ENCODE results near the gene INSYN2B. TPM values are rescaled to one million over a fixed set of nuclear protein-coding genes. Genes with fewer than 3 reads are reported as not detected.

The INSYN2B gene
- total and polyA plus RNA-seq, 12 donors, result 0.08 to 0.94 (median 0.62) TPM; not detected in 2

DNA sequence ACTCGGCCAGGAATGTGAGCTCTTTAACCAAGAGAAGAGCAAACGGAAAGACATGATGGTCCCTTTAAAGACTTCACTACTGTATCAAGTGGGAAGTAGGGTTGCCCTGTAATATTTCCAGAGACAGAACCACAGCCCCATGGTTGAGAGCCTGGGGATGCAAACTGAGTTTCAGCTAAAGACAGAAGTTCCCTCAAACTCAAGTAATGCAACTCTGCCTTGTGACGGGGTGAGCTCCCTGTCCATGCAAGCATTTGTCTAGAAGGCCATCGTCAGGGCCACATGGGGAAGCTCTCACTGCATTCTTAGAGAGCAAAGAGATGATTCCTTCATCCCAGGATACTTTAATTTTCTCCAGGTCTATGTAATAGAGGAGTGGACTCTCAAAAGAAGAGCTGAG is 82.8 kb downstream of the INSYN2B start:
- H3K9me3 ChIP-seq (replicated peaks in 1 of 3), result no peaks in the 10 kb centered on the region
- no peaks in the 10 kb centered on the region for H3K36me3 ChIP-seq (replicated peaks in 1 of 2)
- H3K27me3 ChIP-seq, result no peaks in the 10 kb centered on the region
- DNase-seq, result no peak
- H3K27ac ChIP-seq, result no peak overlapping the region
- WGBS, 4 donors, result 80 to 94% (median 88%) methylated on average over 4 of the region's 4 CpGs
- no peaks in the 10 kb centered on the region for H3K4me1 ChIP-seq (replicated peaks in 1 of 2)
- intact Hi-C loops (cut with DNase I), result no loop called here
- H3K4me3 ChIP-seq, result no peak overlapping the region
- TF ChIP-seq, protein P1, sequence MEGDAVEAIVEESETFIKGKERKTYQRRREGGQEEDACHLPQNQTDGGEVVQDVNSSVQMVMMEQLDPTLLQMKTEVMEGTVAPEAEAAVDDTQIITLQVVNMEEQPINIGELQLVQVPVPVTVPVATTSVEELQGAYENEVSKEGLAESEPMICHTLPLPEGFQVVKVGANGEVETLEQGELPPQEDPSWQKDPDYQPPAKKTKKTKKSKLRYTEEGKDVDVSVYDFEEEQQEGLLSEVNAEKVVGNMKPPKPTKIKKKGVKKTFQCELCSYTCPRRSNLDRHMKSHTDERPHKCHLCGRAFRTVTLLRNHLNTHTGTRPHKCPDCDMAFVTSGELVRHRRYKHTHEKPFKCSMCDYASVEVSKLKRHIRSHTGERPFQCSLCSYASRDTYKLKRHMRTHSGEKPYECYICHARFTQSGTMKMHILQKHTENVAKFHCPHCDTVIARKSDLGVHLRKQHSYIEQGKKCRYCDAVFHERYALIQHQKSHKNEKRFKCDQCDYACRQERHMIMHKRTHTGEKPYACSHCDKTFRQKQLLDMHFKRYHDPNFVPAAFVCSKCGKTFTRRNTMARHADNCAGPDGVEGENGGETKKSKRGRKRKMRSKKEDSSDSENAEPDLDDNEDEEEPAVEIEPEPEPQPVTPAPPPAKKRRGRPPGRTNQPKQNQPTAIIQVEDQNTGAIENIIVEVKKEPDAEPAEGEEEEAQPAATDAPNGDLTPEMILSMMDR (IDR thresholded peaks at IDR 0.05), result no peak
- TF ChIP-seq POLR2A (IDR thresholded peaks at IDR 0.05), result no peak

DNA sequence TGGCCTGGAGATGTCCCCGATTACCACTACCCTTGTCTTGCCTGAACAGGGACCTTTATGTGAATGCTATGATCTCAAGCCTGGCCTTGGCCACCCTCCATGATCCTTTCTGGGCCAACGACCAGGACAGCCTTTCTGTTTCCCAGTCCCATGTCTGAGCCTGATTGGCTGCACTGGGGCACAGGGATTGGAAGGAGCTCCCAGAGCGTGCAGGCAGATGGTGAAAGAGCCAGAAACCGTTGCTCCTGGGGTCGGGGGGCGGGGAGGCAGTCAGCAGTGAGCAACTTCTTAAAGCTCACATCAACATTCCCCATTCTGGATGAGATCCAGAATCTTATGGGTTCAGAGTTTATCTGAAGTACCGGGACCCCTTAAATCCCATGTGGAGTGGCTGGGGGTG is 84.4 kb downstream of the INSYN2B start:
- H3K4me1 ChIP-seq (replicated peaks in 1 of 2), result no peaks in the 10 kb centered on the region
- TF ChIP-seq POLR2A (IDR thresholded peaks at IDR 0.05), result no peak
- H3K27me3 ChIP-seq, result no peaks in the 10 kb centered on the region
- H3K36me3 ChIP-seq (replicated peaks in 1 of 2), result no peaks in the 10 kb centered on the region
- 41 to 54% (median 44%) methylated on average over 7 of the region's 7 CpGs for WGBS, 4 donors
- intact Hi-C loops (cut with DNase I), result no loop called here
- DNase-seq, result peak in 6 of 7 donors; percentile 31 to 69 (median 52)
- no peak overlapping the region for H3K27ac ChIP-seq
- H3K4me3 ChIP-seq, result no peak overlapping the region
- no peaks in the 10 kb centered on the region for H3K9me3 ChIP-seq (replicated peaks in 1 of 3)

DNA sequence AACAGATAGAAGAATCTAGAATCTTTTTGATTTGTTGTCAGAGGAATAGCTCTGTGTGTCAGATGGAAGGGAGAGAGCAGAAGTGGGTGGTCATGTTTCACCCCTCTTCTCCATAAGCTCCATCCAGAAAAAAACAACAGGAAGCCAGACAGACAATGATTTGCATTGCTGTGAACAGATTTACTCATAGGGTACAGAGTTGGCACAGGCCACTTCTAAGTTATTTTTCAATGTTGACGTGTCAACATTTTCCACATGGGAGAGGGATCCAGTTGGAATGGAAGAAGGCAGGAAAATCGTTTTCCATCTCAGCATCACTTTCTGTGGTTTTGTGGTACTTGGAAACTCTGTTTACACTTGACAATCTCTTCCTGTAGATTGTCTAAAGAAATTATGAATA is 86.7 kb downstream of the INSYN2B start:
- no peaks in the 10 kb centered on the region for H3K36me3 ChIP-seq (replicated peaks in 1 of 2)
- DNase-seq, result no peak
- TF ChIP-seq, protein P1 (IDR thresholded peaks at IDR 0.05), result no peak
- TF ChIP-seq POLR2A (IDR thresholded peaks at IDR 0.05), result no peak
- 48 to 63% (median 49%) methylated on average over 2 of the region's 2 CpGs for WGBS, 4 donors
- intact Hi-C loops (cut with DNase I), result no loop called here
- no peak overlapping the region for H3K27ac ChIP-seq
- H3K4me1 ChIP-seq (replicated peaks in 1 of 2), result no peaks in the 10 kb centered on the region
- H3K27me3 ChIP-seq, result no peaks in the 10 kb centered on the region
- no peak overlapping the region for H3K4me3 ChIP-seq
- no peaks in the 10 kb centered on the region for H3K9me3 ChIP-seq (replicated peaks in 1 of 3)

DNA sequence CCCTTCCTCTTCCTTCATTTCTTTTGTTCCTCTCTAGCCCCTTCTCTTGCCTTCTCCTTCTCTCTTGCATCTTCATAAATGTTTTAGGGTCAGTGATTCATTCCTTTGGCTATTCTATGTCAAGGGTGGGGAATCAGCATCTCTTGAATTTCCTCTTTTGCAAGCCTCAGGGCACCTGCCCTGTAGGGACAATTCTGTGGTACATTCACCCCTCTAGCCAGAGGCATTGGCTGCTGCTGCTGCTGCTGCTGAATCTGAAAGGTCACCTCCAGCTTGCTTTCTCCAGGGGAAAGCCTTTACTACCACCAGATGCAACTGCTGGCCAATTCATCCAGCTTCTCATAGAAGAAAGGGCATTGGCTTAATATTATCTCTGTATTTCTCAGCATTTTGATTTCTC is 87.3 kb downstream of the INSYN2B start:
- Histone ChIP-seq H3K9me3 (replicated peaks in 1 of 3) (no peaks in the 10 kb centered on the region), H3K36me3 (replicated peaks in 1 of 2) (no peaks in the 10 kb centered on the region), H3K4me3 (no peak overlapping the region), H3K27ac (no peak overlapping the region), H3K27me3 (no peaks in the 10 kb centered on the region), H3K4me1 (replicated peaks in 1 of 2) (no peaks in the 10 kb centered on the region)
- intact Hi-C loops (cut with DNase I), result no loop called here
- TF ChIP-seq POLR2A (IDR thresholded peaks at IDR 0.05), result no peak
- TF ChIP-seq, protein P1 (IDR thresholded peaks at IDR 0.05), result no peak
- no peak for DNase-seq

DNA sequence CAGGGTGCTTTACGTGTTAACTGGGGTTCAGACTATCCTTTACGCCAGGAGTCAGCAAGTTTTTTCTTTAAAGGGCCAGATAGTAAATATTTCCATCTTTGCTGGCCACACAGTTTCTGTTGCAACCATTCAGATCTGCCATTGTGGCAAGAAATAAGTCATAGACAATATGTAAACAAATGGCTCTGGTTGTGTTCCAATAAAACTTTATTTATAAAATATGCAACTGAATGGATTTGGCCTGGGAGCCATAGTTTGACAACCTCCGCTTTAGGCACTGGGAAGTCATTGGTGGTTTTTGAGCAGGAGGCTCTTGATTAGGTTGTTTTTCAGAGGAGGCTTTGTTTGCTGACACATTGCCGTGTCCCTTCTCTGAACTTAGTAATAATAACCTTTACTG is 90.7 kb downstream of the INSYN2B start:
- TF ChIP-seq POLR2A (IDR thresholded peaks at IDR 0.05), result no peak
- TF ChIP-seq, protein P1 (IDR thresholded peaks at IDR 0.05), result no peak
- H3K27ac ChIP-seq, result no peak overlapping the region
- no peaks in the 10 kb centered on the region for H3K4me1 ChIP-seq (replicated peaks in 1 of 2)
- no peaks in the 10 kb centered on the region for H3K9me3 ChIP-seq (replicated peaks in 1 of 3)
- H3K27me3 ChIP-seq, result no peaks in the 10 kb centered on the region
- no peaks in the 10 kb centered on the region for H3K36me3 ChIP-seq (replicated peaks in 1 of 2)
- 84 to 91% (median 88%) methylated on average over 4 of the region's 4 CpGs for WGBS, 4 donors
- no peak for DNase-seq
- no peak overlapping the region for H3K4me3 ChIP-seq
- intact Hi-C loops (cut with DNase I), result no loop called here

All from adrenal gland (tissue), 12 donors.